Measurements from ENCODE around the gene NUBP2.
"Not testable (repeated sequence)": the region's sequence is repeated elsewhere in the genome, so short reads cannot be mapped to it uniquely, and the experiment has no call there.

Gene NUBP2

DNA sequence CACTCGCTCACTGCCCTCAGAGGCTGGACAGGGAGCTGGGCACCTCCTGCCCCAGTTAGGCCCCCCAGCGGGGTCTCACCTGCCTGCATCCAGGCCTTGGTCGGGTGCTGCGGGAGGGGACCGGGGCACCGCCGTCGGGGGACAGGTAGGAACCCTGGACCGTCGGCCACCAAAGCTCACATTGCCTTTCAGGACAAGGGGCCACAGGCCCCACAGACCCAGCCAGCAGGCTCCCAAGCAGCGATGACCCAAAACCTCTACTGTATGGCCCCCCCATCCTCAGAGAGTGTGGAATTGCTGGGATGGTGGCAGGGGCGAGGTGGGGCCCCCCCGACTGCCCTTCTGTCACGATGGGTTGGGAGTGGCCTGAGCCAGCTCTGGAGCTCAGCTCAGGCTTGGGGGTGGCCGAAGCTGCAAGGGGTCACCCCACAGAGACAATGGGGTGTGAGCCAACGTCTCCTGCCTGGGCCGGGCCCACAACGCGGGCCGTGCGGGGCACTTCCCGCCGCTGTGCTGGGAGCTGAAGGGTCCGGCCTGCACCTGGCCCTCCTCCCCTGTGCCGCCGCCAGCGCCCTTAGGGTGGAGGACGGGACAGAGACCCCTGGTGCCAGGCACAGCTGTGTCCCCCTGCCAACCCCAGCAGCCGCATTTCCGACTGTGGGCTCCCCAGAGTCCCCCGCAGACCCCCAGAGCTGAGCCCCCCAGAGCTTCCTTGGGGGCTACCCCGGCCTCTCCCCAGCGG, 10.2 kb downstream of the NUBP2 start:
- H3K4me3 ChIP-seq, result no peak overlapping the region
- no peak overlapping the region for H3K27ac ChIP-seq

- H3K27ac ChIP-seq, result no peak within 1 kb of the TSS
Measured at GRCh38 chr16:1793578-1794220, 10.9 kb downstream of the NUBP2 start, which contains the start of gene IGFALS. Gene IGFALS (minus strand): TSS chr16:1793705. CDS start chr16:1793652, 53 bp downstream.

GRCh38 chr16:1794221-1794871, 11.6 kb downstream of the NUBP2 start:
- Histone ChIP-seq H3K27ac (no peak overlapping the region), H3K4me3 (no peak overlapping the region)

More at GRCh38 chr16:1793578-1794220, 10.9 kb downstream of the NUBP2 start, which contains the start of gene IGFALS:
- no peak within 1 kb of the TSS for H3K4me3 ChIP-seq

- Histone ChIP-seq H3K27ac (no peak overlapping the region), H3K4me3 (no peak overlapping the region)
Measured at GRCh38 chr16:1794908-1795666, 12.3 kb downstream of the NUBP2 start.

DNA sequence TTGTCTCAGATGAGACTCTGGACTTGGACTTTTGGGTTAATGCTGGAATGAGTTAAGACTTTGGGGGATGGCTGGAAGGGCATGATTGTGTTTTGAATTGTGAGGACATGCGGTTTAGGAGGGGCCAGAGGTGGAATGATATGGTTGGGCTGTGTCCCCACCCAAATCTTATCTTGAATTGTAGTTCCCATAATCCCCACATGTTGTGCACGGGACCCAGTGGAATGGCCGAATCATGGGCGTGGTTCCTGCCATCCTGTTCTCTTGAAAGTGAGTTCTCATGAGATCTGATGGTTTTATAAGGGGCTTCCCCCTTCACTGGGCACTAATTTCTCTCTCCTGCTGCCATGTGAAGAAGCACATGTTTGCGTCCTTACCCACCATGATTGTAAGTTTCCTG, 16.5 kb downstream of the NUBP2 start:
- H3K27ac ChIP-seq, H3K4me3 ChIP-seq: not testable (repeated sequence)

GRCh38 chr16:1800701-1801100, 17.9 kb downstream of the NUBP2 start:
- Histone ChIP-seq H3K27ac (no peak overlapping the region), H3K4me3 (no peak overlapping the region)

DNA sequence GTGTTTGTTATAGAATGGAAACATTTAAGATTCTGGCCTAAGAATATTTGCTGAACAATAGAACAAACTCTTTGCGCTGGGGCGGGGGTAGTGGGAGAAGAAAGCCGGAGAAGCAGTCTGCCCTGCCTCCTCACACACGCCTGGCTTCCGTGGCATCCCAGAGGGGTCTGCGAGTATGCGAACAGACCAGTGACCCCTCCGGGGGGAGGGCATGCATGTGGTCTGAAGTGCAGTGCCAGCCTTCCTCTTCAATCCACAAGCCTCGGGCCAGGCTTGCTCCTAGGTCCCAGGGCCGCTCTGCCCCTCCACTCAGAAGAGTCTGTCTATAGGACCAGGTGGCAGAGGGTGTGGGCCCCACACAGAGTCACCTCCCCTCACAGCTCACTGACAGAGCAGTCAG, 24.9 kb downstream of the NUBP2 start:
- Histone ChIP-seq H3K4me3 (no peak overlapping the region), H3K27ac (no peak overlapping the region)

DNA sequence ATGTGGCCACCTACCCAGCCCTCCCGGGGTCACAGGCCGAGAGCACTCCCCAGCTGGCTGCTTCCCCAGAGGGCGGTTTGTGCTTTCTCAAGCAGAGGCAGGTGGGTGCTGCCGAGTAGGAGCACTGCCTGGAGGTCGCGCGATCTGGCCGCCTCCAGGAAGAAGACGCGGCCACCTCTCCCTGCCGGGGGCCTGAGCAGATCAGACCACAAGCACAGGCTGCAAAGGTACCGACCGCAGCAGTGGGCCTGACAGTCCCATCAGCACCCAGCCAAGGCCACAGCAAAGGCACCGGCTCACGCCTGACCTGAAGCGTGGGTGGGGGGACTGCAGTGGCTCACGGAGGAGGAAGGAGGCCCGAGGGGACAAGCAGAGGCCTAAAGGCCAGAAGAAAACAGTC, 25.9 kb downstream of the NUBP2 start:
- H3K27ac ChIP-seq, result no peak overlapping the region
- no peak overlapping the region for H3K4me3 ChIP-seq

DNA sequence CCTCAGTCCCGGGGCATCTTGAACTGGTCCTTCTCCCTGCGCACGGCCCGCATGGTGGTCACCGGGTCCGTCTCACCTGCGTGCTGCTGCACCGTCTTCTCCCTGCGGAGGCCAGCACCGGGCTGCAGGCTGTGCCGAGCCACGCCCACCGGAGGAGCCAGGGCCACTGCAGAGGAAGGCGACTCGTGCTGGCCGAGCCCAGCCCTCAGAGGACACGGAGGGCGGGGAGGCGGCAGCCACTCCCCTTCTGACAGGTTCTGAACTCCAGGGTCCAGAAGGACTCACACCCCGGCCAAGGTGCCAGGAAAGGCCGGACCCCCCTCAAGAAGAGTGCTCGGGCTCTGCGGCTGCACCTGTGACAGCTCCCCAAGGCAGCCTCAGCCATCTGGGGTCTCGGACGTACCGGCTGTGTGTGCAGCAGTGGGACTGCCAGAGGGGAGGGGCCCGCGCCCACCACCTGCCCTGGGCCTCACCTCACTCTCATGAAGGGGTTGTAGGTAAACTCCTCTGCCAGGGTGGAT, 26.6 kb downstream of the NUBP2 start:
- Histone ChIP-seq H3K27ac (no peak overlapping the region), H3K4me3 (no peak overlapping the region)

- H3K27ac ChIP-seq, result no peak overlapping the region
- H3K4me3 ChIP-seq, result no peak overlapping the region
Measured at GRCh38 chr16:1810106-1810505, 27.3 kb downstream of the NUBP2 start.

GRCh38 chr16:1810536-1810935, 27.8 kb downstream of the NUBP2 start:
- H3K27ac ChIP-seq, result no peak overlapping the region
- no peak overlapping the region for H3K4me3 ChIP-seq

GRCh38 chr16:1812732-1813163, 30.0 kb downstream of the NUBP2 start:
- Histone ChIP-seq H3K4me3 (no peak overlapping the region), H3K27ac (no peak overlapping the region)

- no peak overlapping the region for H3K4me3 ChIP-seq
- H3K27ac ChIP-seq, result no peak overlapping the region
Measured at GRCh38 chr16:1815461-1815860, 32.7 kb downstream of the NUBP2 start.

DNA sequence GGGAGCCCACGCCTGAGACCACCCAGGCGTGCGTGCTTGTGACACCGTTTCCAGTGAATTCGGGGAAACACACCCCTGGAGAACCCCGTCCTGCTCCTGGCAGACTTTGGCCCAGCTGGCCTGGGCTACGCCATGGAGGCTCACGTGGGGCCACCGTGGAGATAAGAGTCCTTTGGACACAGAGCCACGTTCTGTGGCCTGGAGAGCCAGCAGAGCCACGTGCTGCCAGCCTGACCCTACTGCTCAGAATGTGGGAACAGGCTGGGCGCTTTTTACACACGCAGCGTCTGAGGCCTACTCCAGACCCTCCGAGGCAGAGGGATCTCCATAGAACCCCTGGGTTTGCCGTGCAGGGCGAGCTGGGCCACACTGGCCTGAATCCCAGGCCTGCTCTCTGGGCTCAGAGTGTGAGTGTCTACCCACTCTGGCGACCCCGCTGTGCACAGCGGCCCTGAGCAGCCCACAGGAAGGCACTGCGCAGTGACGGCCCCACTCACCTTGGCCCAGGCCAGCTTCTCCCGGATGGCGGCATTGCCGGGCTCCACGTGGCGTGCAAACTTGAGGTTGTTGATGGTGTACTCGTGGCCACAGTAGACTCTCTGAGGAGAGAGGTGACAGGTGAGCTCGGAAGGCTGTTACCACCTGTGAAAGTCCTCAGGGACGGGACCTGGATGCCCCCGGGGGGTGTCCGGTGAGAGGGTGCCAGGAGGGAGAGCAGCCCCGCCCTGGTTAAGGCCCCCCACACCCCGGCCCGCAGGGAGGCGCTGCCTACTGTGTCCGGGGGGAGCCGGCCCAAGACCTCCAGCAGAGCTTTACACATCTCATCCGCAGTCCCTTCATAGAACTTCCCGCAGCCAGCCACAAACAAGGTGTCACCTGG, 33.9 kb downstream of the NUBP2 start:
- Histone ChIP-seq H3K4me3 (no peak overlapping the region), H3K27ac (no peak overlapping the region)

DNA sequence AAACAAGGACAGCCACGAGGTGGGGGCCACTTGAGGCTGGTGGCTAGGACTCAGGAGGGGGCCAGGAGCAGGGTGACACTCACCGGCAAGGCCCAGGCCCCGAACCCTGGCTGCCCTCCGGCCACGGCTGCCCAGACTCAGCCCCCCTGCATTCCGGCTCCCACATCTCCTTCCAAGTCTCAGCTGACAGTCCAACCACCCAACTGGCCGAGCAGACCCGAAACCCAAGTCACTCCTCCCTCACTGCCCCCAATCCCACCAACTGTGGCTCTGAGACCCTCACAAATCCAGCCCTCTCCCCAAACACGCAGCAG, 34.5 kb downstream of the NUBP2 start:
- no peak overlapping the region for H3K27ac ChIP-seq
- no peak overlapping the region for H3K4me3 ChIP-seq

GRCh38 chr16:1817716-1818115, 35.0 kb downstream of the NUBP2 start:
- Histone ChIP-seq H3K27ac (no peak overlapping the region), H3K4me3 (no peak overlapping the region)

DNA sequence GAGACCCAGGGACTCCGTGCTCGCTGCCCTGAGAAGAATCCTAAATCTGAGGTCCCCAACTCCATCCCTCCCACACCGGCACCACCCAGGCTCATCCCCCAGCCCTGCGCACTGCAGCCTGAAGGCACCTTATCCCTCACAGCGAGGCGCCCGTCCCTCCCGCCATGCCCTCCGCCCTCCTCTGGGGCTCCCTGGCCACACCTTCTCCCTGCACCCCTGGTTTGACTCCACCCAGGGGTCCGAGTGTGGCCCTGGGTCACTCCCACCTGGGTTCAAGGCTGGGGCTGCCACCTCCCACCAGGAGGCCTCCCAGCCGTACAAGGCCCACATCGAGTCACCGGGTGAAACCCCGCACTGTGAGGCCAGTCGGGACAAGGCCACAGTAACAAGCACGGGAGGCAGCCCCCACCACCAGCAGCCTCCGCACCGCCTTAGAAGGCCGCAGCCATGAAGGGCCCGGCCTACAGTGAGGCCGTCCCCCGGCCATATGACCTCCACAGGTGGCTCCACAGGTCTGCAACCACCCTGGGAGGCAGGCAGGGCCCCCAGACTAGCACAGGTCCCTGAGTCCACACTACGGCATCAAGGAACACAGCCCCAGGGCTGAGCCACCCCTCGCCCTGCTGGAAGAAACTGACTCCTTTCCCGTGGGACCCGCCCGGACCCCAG, 35.6 kb downstream of the NUBP2 start:
- Histone ChIP-seq H3K4me3 (no peak overlapping the region), H3K27ac (no peak overlapping the region)

DNA sequence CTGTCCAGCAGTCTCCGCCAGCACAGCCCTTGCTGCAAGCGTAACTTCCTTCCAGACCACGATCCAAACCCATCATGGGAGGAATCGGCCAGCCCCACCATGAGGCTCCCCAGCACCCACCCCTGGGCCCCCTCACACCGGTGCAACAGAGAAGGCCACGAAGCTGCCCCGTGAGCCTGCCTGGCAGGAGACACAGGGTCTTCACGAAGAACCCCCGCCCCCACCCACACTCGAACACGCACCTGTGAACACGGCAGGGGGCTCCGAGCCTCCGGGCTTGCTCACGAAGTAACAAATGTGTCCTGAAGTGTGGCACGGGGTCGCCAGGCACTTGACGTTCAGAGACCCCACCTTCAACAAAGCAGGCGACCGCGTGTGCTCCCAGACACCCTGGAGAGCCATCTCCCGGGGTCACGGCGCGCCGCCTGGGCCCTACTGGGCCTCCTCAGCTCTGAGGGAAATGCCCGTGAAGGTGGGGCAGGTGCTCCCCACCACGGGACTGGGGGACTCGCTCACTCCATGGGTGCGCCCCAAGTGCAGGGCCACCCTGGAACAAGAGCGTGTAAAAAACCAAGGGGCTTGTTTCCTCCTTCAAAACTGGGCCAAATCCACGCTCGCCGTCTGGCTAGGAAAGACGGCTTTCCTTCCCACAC, 36.2 kb downstream of the NUBP2 start:
- Histone ChIP-seq H3K4me3 (no peak overlapping the region), H3K27ac (no peak overlapping the region)
